Caco-2 (cell line): ENCODE results near the gene SLC1A2. TPM values are rescaled to one million over a fixed set of nuclear protein-coding genes. Genes with fewer than 3 reads are reported as not detected.

Experiments
- BruUV-seq: library from RNA; stranded (reverse); fragments of 400-500 nt; replicated peaks from 2 replicates; lab custom pipeline; 2021; lab: Mats Ljungman, UMichigan
- CTCF ChIA-PET: fragments of 300-600 bp; sonication (Branson Sonifier 250); formaldehyde crosslinking; loops from one replicate; lab custom pipeline; 2022; ENCODE audit warnings: antibody characterized with exemption; lab: Charles Lee
- POLR2A ChIA-PET: fragments of 300-600 bp; sonication (Branson Sonifier 250); formaldehyde crosslinking; loops from one replicate; lab custom pipeline; 2022; ENCODE audit warnings: antibody characterized with exemption; lab: Charles Lee
- DNase-seq, 2 experiments: peaks; one replicate each; pipeline versions ENCODE4 v3.0.0 to v3.0.0-alpha.2; 2020 to 2022
- H3K27me3 ChIP-seq: replicated peaks from 2 replicates; pipeline ENCODE4 v1.6.0; 2011; ENCODE audit warnings: low read length; ENCODE audit not compliant: control insufficient read depth, insufficient read depth
- H3K36me3 ChIP-seq: 2 replicates; pipeline ENCODE4 v1.5.1; 2011; ENCODE audit warnings: low read length; ENCODE audit not compliant: control insufficient read depth, insufficient read depth
- H3K4me1 ChIP-seq: fragments of 250-450 bp; sonication (Bioruptor Pico); 2 replicates; pipeline ENCODE4 v1.5.1; 2020; ENCODE audit warnings: mild to moderate bottlenecking
- H3K4me3 ChIP-seq: 2 replicates; pipeline ENCODE4 v1.5.1; 2011; ENCODE audit warnings: low read depth, mild to moderate bottlenecking, control low read depth, low read length
- H3K9me3 ChIP-seq: fragments of 250-450 bp; sonication (Bioruptor Pico); 2 replicates; pipeline ENCODE4 v1.5.1; 2020; ENCODE audit warnings: mild to moderate bottlenecking, moderate library complexity
- H3K27ac Mint-ChIP-seq: one replicate; pipeline ENCODE4 v1.8.0; 2022; ENCODE audit warnings: mixed read lengths; ENCODE audit not compliant: unreplicated experiment
- H3K27me3 Mint-ChIP-seq: one replicate; pipeline ENCODE4 v1.8.0; 2022; ENCODE audit warnings: mixed read lengths; ENCODE audit not compliant: insufficient read depth, unreplicated experiment
- H3K36me3 Mint-ChIP-seq: one replicate; pipeline ENCODE4 v1.8.0; 2022; ENCODE audit warnings: mild to moderate bottlenecking, mixed read lengths; ENCODE audit not compliant: insufficient read depth, unreplicated experiment
- H3K4me1 Mint-ChIP-seq: one replicate; pipeline ENCODE4 v1.8.0; 2022; ENCODE audit warnings: low read depth, mixed read lengths; ENCODE audit not compliant: unreplicated experiment
- H3K4me3 Mint-ChIP-seq: one replicate; pipeline ENCODE4 v1.8.0; 2022; ENCODE audit warnings: mild to moderate bottlenecking, moderate library complexity, mixed read lengths; ENCODE audit not compliant: unreplicated experiment
- H3K9me3 Mint-ChIP-seq: one replicate; pipeline ENCODE4 v1.8.0; 2022; ENCODE audit warnings: mixed read lengths; ENCODE audit not compliant: unreplicated experiment
- CTCF ChIP-seq, 2 experiments: fragments of 200-600 bp in 1 of 2; IDR thresholded peaks; 1 replicate in 1 of 2; 2 replicates in 1 of 2; pipeline versions ENCODE4 v1.5.1 to v1.8.0; 2011 to 2022; ENCODE audit warnings: antibody characterized with exemption in 1 of 2, control low read depth in 1 of 2, inconsistent platforms in 1 of 2, low read depth in 1 of 2, low read length in 1 of 2, mild to moderate bottlenecking in 1 of 2, moderate library complexity in 1 of 2; ENCODE audit not compliant: insufficient read depth in 1 of 2, severe bottlenecking in 1 of 2, unreplicated experiment in 1 of 2
- intact Hi-C: fragments of 100-400 bp; cut with micrococcal nuclease; formaldehyde crosslinking; loops from one replicate; pipeline ENCODE4 v1.10.0; 2022; ENCODE audit not compliant: unreplicated experiment
- total RNA-seq: library from RNA; stranded (reverse); gene quantifications from 2 replicates; pipeline ENCODE4 v1.2.3, GENCODE V29; 2022

The SLC1A2 gene
- total RNA-seq, 1 experiment from 2014 or later, result 2.0 TPM

GRCh38 chr11:35433588-35433987 lies 14.2 kb upstream of the SLC1A2 start:
- POLR2A ChIA-PET, result no interaction called here
- no peak overlapping the region for H3K4me3 Mint-ChIP-seq
- no TSS peak for BruUV-seq
- no peak for TF ChIP-seq CTCF (IDR thresholded peaks at IDR 0.05; ENCODE audit: insufficient read depth in 1 of 2, low read depth in 1 of 2, low read length in 1 of 2, severe bottlenecking in 1 of 2, unreplicated experiment in 1 of 2)
- no peaks in the 10 kb centered on the region for H3K9me3 Mint-ChIP-seq
- H3K27ac Mint-ChIP-seq, result no peak overlapping the region
- CTCF ChIA-PET, result no interaction called here
- intact Hi-C loops, result no loop called here
- no peaks in the 10 kb centered on the region for H3K4me1 Mint-ChIP-seq
- Histone ChIP-seq H3K27me3 (no peaks in the 10 kb centered on the region), H3K4me3 (no peak overlapping the region), H3K4me1 (no peaks in the 10 kb centered on the region), H3K36me3 (no peaks in the 10 kb centered on the region), H3K9me3 (no peaks in the 10 kb centered on the region)
- DNase-seq, result no peak
- H3K27me3 Mint-ChIP-seq, result peaks cover 7% of the 10 kb centered on the region
- H3K36me3 Mint-ChIP-seq, result no peaks in the 10 kb centered on the region

GRCh38 chr11:35432464-35432863 lies 13.1 kb upstream of the SLC1A2 start:
- H3K9me3 ChIP-seq, result no peaks in the 10 kb centered on the region
- CTCF ChIA-PET, result no interaction called here
- DNase-seq, result no peak
- no peaks in the 10 kb centered on the region for H3K36me3 Mint-ChIP-seq
- H3K36me3 ChIP-seq, result no peaks in the 10 kb centered on the region
- BruUV-seq, result no TSS peak
- H3K27me3 Mint-ChIP-seq, result peaks cover 9% of the 10 kb centered on the region
- POLR2A ChIA-PET, result no interaction called here
- no peak overlapping the region for H3K27ac Mint-ChIP-seq
- no peaks in the 10 kb centered on the region for H3K4me1 ChIP-seq
- no peaks in the 10 kb centered on the region for H3K4me1 Mint-ChIP-seq
- no peaks in the 10 kb centered on the region for H3K9me3 Mint-ChIP-seq
- no peak for TF ChIP-seq CTCF (IDR thresholded peaks at IDR 0.05; ENCODE audit: insufficient read depth in 1 of 2, low read depth in 1 of 2, low read length in 1 of 2, severe bottlenecking in 1 of 2, unreplicated experiment in 1 of 2)
- intact Hi-C loops, result no loop called here
- H3K4me3 Mint-ChIP-seq, result no peak overlapping the region
- no peaks in the 10 kb centered on the region for H3K27me3 ChIP-seq
- H3K4me3 ChIP-seq, result no peak overlapping the region

- Histone ChIP-seq H3K9me3 (no peaks in the 10 kb centered on the region), H3K4me1 (no peaks in the 10 kb centered on the region), H3K36me3 (no peaks in the 10 kb centered on the region), H3K4me3 (no peak overlapping the region), H3K27me3 (no peaks in the 10 kb centered on the region; the same call in 1 of the 2 replicates)
- BruUV-seq, result no TSS peak
- TF ChIP-seq CTCF (IDR thresholded peaks at IDR 0.05; ENCODE audit: insufficient read depth in 1 of 2, low read depth in 1 of 2, low read length in 1 of 2, severe bottlenecking in 1 of 2, unreplicated experiment in 1 of 2), result no peak
- ChIA-PET CTCF (no interaction called here), POLR2A (no interaction called here)
- H3K27ac Mint-ChIP-seq, result no peak overlapping the region
- intact Hi-C loops, result no loop called here
- H3K9me3 Mint-ChIP-seq, result no peaks in the 10 kb centered on the region
- H3K27me3 Mint-ChIP-seq, result peaks cover 19% of the 10 kb centered on the region
- no peak overlapping the region for H3K4me3 Mint-ChIP-seq
- no peak for DNase-seq
- H3K4me1 Mint-ChIP-seq, result no peaks in the 10 kb centered on the region
- no peaks in the 10 kb centered on the region for H3K36me3 Mint-ChIP-seq
Observed at GRCh38 chr11:35427071-35427470, 7.7 kb upstream of the SLC1A2 start.
